Panc1 (cell line): ENCODE results near the gene ZNF442. TPM values are rescaled to one million over a fixed set of nuclear protein-coding genes. Genes with fewer than 3 reads are reported as not detected.

Experiments
- ATAC-seq: fragments of 200-7000 bp; cut with Tn5 transposase; 2 replicates; pipeline ENCODE4 v1.9.1; 2020; ENCODE audit warnings: mild to moderate bottlenecking, moderate library complexity
- BruUV-seq: library from RNA; stranded (reverse); fragments of 400-500 nt; replicated peaks from 2 replicates; lab custom pipeline; 2021; lab: Mats Ljungman, UMichigan
- CTCF ChIA-PET: fragments of 300-600 bp; sonication (Branson Sonifier 250); formaldehyde crosslinking; loops from one replicate; lab custom pipeline; 2022; ENCODE audit warnings: antibody characterized with exemption; lab: Charles Lee
- POLR2A ChIA-PET: fragments of 300-600 bp; sonication (Branson Sonifier 250); formaldehyde crosslinking; loops from one replicate; lab custom pipeline; 2022; ENCODE audit warnings: antibody characterized with exemption; lab: Charles Lee
- DNase-seq: peaks from one replicate; pipeline ENCODE4 v3.0.0-alpha.2; 2010; ENCODE audit warnings: low read depth, low spot score
- H3K27ac ChIP-seq: 2 replicates; pipeline ENCODE4 v1.5.1; 2011; ENCODE audit warnings: mild to moderate bottlenecking, low read length, inconsistent platforms
- H3K27me3 ChIP-seq: fragments of 200-500 bp; sonication (Bioruptor generic); 2 replicates; pipeline ENCODE4 v1.6.0; 2014; ENCODE audit warnings: low read length, inconsistent platforms; ENCODE audit not compliant: control insufficient read depth, insufficient read depth
- H3K36me3 ChIP-seq: fragments of 200-500 bp; sonication (Bioruptor generic); 2 replicates; pipeline ENCODE4 v1.5.1; 2014; ENCODE audit warnings: inconsistent platforms, mild to moderate bottlenecking, low read length, moderate library complexity; ENCODE audit not compliant: control insufficient read depth, insufficient read depth
- H3K4me1 ChIP-seq: 2 replicates; pipeline ENCODE4 v1.5.1; 2011; ENCODE audit warnings: inconsistent platforms, mild to moderate bottlenecking, low read length, moderate library complexity; ENCODE audit not compliant: control insufficient read depth, insufficient read depth
- H3K4me3 ChIP-seq, 2 experiments: 2 replicates each; pipeline ENCODE4 v1.5.1; 2011 to 2012; ENCODE audit warnings: low read depth in 2 of 2, low read length in 2 of 2, mild to moderate bottlenecking in 2 of 2, inconsistent platforms in 1 of 2, moderate library complexity in 1 of 2
- H3K9me3 ChIP-seq: fragments of 200-500 bp; sonication (Bioruptor generic); 2 replicates; pipeline ENCODE4 v1.5.1; 2014; ENCODE audit warnings: low read depth, mild to moderate bottlenecking, inconsistent platforms, low read length, moderate library complexity; ENCODE audit not compliant: control insufficient read depth, insufficient read depth
- POLR2AphosphoS5 ChIP-seq: IDR thresholded peaks from 2 replicates; pipeline ENCODE4 v1.6.1; 2012; ENCODE audit warnings: mild to moderate bottlenecking, low read depth, low read length, moderate library complexity
- SIN3A ChIP-seq: IDR thresholded peaks from 2 replicates; pipeline ENCODE4 v1.6.1; 2012; ENCODE audit warnings: low read depth, mild to moderate bottlenecking, low read length, moderate library complexity, borderline replicate concordance; ENCODE audit not compliant: insufficient read depth
- TCF7L2 ChIP-seq: IDR thresholded peaks from 2 replicates; pipeline ENCODE4 v1.6.1; 2011; ENCODE audit warnings: mild to moderate bottlenecking, low read depth, low read length, inconsistent platforms
- in situ Hi-C: cut with HindIII; loops from 2 replicates; pipeline ENCODE4 v1.10.0; 2016; ENCODE audit warnings: low sequenced_read_pairs, low pct_unique_long_range_greater_than_20kb
- intact Hi-C: fragments of 100-400 bp; cut with micrococcal nuclease; formaldehyde crosslinking; loops from one replicate; pipeline ENCODE4 v1.10.0; 2022; ENCODE audit not compliant: unreplicated experiment
- total RNA-seq: library from RNA; stranded (reverse); gene quantifications from one replicate; pipeline ENCODE4 v1.2.1, GENCODE V29; 2021; ENCODE audit not compliant: unreplicated experiment
- TF ChIP-seq, protein P1 (sequence below): fragments of 450-650 bp; IDR thresholded peaks from 2 replicates; pipeline ENCODE4 v1.5.1; 2017; ENCODE audit warnings: mild to moderate bottlenecking
- TF ChIP-seq, protein P2 (sequence below), 2 experiments: IDR thresholded peaks; 2 replicates each; pipeline ENCODE4 v1.6.1; 2011 to 2012; ENCODE audit warnings: low read depth in 2 of 2, control low read depth in 1 of 2, low read length in 1 of 2, mild to moderate bottlenecking in 1 of 2, moderate library complexity in 1 of 2; ENCODE audit not compliant: insufficient read depth in 1 of 2

Gene ZNF442
- total RNA-seq, 1 experiment from 2014 or later = 2.5 TPM

GRCh38 chr19:12350185-12350889, 15.1 kb downstream of the ZNF442 start:
- CTCF ChIA-PET = no interaction called here
- POLR2A ChIA-PET = no interaction called here
- no peaks in the 10 kb centered on the region for H3K4me1 ChIP-seq
- no peak for DNase-seq
- in situ Hi-C loops = no loop called here
- peaks cover 56% of the 10 kb centered on the region for H3K9me3 ChIP-seq
- H3K36me3 ChIP-seq = no peaks in the 10 kb centered on the region; the same call in 1 of the 2 replicates
- intact Hi-C loops = no loop called here
- no peak overlapping the region for H3K27ac ChIP-seq
- no TSS peak for BruUV-seq
- TF ChIP-seq, protein P1, sequence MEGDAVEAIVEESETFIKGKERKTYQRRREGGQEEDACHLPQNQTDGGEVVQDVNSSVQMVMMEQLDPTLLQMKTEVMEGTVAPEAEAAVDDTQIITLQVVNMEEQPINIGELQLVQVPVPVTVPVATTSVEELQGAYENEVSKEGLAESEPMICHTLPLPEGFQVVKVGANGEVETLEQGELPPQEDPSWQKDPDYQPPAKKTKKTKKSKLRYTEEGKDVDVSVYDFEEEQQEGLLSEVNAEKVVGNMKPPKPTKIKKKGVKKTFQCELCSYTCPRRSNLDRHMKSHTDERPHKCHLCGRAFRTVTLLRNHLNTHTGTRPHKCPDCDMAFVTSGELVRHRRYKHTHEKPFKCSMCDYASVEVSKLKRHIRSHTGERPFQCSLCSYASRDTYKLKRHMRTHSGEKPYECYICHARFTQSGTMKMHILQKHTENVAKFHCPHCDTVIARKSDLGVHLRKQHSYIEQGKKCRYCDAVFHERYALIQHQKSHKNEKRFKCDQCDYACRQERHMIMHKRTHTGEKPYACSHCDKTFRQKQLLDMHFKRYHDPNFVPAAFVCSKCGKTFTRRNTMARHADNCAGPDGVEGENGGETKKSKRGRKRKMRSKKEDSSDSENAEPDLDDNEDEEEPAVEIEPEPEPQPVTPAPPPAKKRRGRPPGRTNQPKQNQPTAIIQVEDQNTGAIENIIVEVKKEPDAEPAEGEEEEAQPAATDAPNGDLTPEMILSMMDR = no peak
- TF ChIP-seq TCF7L2 (no peak), POLR2AphosphoS5 (no peak), SIN3A (no peak)
- TF ChIP-seq, protein P2, sequence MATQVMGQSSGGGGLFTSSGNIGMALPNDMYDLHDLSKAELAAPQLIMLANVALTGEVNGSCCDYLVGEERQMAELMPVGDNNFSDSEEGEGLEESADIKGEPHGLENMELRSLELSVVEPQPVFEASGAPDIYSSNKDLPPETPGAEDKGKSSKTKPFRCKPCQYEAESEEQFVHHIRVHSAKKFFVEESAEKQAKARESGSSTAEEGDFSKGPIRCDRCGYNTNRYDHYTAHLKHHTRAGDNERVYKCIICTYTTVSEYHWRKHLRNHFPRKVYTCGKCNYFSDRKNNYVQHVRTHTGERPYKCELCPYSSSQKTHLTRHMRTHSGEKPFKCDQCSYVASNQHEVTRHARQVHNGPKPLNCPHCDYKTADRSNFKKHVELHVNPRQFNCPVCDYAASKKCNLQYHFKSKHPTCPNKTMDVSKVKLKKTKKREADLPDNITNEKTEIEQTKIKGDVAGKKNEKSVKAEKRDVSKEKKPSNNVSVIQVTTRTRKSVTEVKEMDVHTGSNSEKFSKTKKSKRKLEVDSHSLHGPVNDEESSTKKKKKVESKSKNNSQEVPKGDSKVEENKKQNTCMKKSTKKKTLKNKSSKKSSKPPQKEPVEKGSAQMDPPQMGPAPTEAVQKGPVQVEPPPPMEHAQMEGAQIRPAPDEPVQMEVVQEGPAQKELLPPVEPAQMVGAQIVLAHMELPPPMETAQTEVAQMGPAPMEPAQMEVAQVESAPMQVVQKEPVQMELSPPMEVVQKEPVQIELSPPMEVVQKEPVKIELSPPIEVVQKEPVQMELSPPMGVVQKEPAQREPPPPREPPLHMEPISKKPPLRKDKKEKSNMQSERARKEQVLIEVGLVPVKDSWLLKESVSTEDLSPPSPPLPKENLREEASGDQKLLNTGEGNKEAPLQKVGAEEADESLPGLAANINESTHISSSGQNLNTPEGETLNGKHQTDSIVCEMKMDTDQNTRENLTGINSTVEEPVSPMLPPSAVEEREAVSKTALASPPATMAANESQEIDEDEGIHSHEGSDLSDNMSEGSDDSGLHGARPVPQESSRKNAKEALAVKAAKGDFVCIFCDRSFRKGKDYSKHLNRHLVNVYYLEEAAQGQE (IDR thresholded peaks at IDR 0.05; ENCODE audit: insufficient read depth in 1 of 2, low read depth in 2 of 2, low read length in 1 of 2) = no peak
- H3K4me3 ChIP-seq = no peak overlapping the region
- ATAC-seq = no peak
- H3K27me3 ChIP-seq = no peaks in the 10 kb centered on the region

DNA sequence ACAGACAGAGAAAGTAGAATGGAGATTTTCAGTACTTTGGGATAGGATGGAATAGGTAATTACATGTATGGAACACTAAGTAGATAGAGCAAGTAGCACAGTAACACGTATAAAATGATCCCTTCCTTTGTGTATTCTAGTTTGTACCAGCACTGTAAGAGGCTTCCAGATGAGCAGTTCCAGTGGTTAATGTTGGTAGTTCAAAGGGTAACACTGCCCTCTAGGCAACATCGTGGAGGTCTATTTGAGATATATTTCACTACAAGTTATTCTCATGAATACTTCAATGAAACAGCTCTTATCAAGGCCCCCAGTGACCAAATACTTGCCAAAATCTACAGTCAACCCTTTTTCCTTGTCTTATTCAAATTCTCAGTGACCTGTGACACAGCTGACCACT, 18.6 kb downstream of the ZNF442 start:
- Histone ChIP-seq H3K4me3 (no peak overlapping the region), H3K9me3 (peaks cover 52% of the 10 kb centered on the region; the same call in 1 of the 2 replicates), H3K27me3 (no peaks in the 10 kb centered on the region), H3K36me3 (no peaks in the 10 kb centered on the region; the same call in 1 of the 2 replicates), H3K4me1 (no peaks in the 10 kb centered on the region), H3K27ac (no peak overlapping the region)
- POLR2A ChIA-PET = interaction anchor here (0.6 kb wide), 1 partner anchor 17 kb away, joined by 3 read pairs; no protein-coding TSS in a partner anchor
- ATAC-seq (no peak), DNase-seq (no peak)
- in situ Hi-C loops (no loop called here), intact Hi-C loops (no loop called here)
- CTCF ChIA-PET = no interaction called here
- no TSS peak for BruUV-seq
- TF ChIP-seq TCF7L2 = no peak
- TF ChIP-seq, protein P2 (IDR thresholded peaks at IDR 0.05; ENCODE audit: insufficient read depth in 1 of 2, low read depth in 2 of 2, low read length in 1 of 2) = no peak
- TF ChIP-seq, protein P1 = no peak
- TF ChIP-seq POLR2AphosphoS5 = no peak
- no peak for TF ChIP-seq SIN3A
